Ectodermal cell (in vitro differentiated cells): ENCODE data around the gene RBM38.

Experiments
- H3K27ac ChIP-seq: 2 replicates; pipeline ENCODE4 v1.7.0; 2013; ENCODE audit warnings: mild to moderate bottlenecking, low read depth, low read length; ENCODE audit not compliant: insufficient read depth, poor library complexity, severe bottlenecking
- H3K27me3 ChIP-seq: 2 replicates; pipeline ENCODE4 v1.7.0; 2013; ENCODE audit warnings: mild to moderate bottlenecking, low read length; ENCODE audit not compliant: insufficient read depth, control insufficient read depth, poor library complexity, severe bottlenecking
- H3K36me3 ChIP-seq: one replicate; pipeline ENCODE4 v1.7.0; 2013; ENCODE audit warnings: low read length; ENCODE audit not compliant: control insufficient read depth, insufficient read depth
- H3K4me1 ChIP-seq: one replicate; pipeline ENCODE4 v1.7.0; 2013; ENCODE audit warnings: low read length; ENCODE audit not compliant: control insufficient read depth, insufficient read depth
- H3K4me3 ChIP-seq: 2 replicates; pipeline ENCODE4 v1.7.0; 2013; ENCODE audit warnings: low read depth, low read length, control low read depth; ENCODE audit not compliant: insufficient read depth
- H3K9me3 ChIP-seq: 2 replicates; pipeline ENCODE4 v1.7.0; 2013; ENCODE audit warnings: mild to moderate bottlenecking, low read length, moderate library complexity; ENCODE audit not compliant: control insufficient read depth
- WGBS, 2 experiments: methylation state at CpG; one replicate each; pipeline ENCODE4 v1.1.7; 2013; ENCODE audit warnings: missing lambda C conversion rate in 2 of 2; 5-methylcytosine and 5-hydroxymethylcytosine counted together

RBM38 gene

GRCh38 chr20:57410398-57410920 lies 19.3 kb downstream of the RBM38 start:
- WGBS, 2 experiments, result 87 to 88% methylated on average over 15 of the region's 15 CpGs

GRCh38 chr20:57410924-57411323 lies 19.7 kb downstream of the RBM38 start:
- Histone ChIP-seq H3K4me3 (no peak overlapping the region), H3K36me3 (no peaks in the 10 kb centered on the region), H3K27ac (no peak overlapping the region), H3K27me3 (no peaks in the 10 kb centered on the region), H3K9me3 (no peaks in the 10 kb centered on the region), H3K4me1 (peaks cover 21% of the 10 kb centered on the region)
- WGBS, 2 experiments, result 91 to 97% methylated on average over 5 of the region's 5 CpGs

More at GRCh38 chr20:57410398-57410920, 19.3 kb downstream of the RBM38 start:
- no peak overlapping the region for H3K27ac ChIP-seq
- H3K4me3 ChIP-seq, result no peak overlapping the region
- no peaks in the 10 kb centered on the region for H3K36me3 ChIP-seq
- peaks cover 21% of the 10 kb centered on the region for H3K4me1 ChIP-seq
- H3K27me3 ChIP-seq, result no peaks in the 10 kb centered on the region
- H3K9me3 ChIP-seq, result no peaks in the 10 kb centered on the region

- Histone ChIP-seq H3K4me1 (peaks cover 21% of the 10 kb centered on the region), H3K27me3 (no peaks in the 10 kb centered on the region)
- 89 to 90% methylated on average over 31 of the region's 31 CpGs for WGBS, 2 experiments
Measured at GRCh38 chr20:57411406-57412283, 20.4 kb downstream of the RBM38 start.

GRCh38 chr20:57412347-57413029 lies 21.3 kb downstream of the RBM38 start:
- 88 to 91% methylated on average over 8 of the region's 8 CpGs for WGBS, 2 experiments

More at GRCh38 chr20:57411406-57412283, 20.4 kb downstream of the RBM38 start:
- Histone ChIP-seq H3K9me3 (no peaks in the 10 kb centered on the region), H3K4me3 (no peak overlapping the region), H3K36me3 (no peaks in the 10 kb centered on the region), H3K27ac (no peak overlapping the region)

GRCh38 chr20:57413986-57414385 lies 22.8 kb downstream of the RBM38 start:
- Histone ChIP-seq H3K27ac (no peak overlapping the region), H3K36me3 (no peaks in the 10 kb centered on the region), H3K4me1 (peaks cover 12% of the 10 kb centered on the region), H3K4me3 (no peak overlapping the region), H3K27me3 (no peaks in the 10 kb centered on the region), H3K9me3 (no peaks in the 10 kb centered on the region)
- WGBS, 2 experiments, result 95% methylated on average over 10 of the region's 10 CpGs

More at GRCh38 chr20:57412347-57413029, 21.3 kb downstream of the RBM38 start:
- Histone ChIP-seq H3K27ac (no peak overlapping the region), H3K36me3 (no peaks in the 10 kb centered on the region), H3K27me3 (no peaks in the 10 kb centered on the region), H3K4me1 (peaks cover 21% of the 10 kb centered on the region), H3K4me3 (no peak overlapping the region), H3K9me3 (no peaks in the 10 kb centered on the region)

GRCh38 chr20:57414867-57415592 lies 23.8 kb downstream of the RBM38 start:
- Histone ChIP-seq H3K36me3 (no peaks in the 10 kb centered on the region), H3K27ac (no peak overlapping the region), H3K4me3 (no peak overlapping the region), H3K9me3 (no peaks in the 10 kb centered on the region), H3K27me3 (no peaks in the 10 kb centered on the region), H3K4me1 (peaks cover 4% of the 10 kb centered on the region)
- WGBS, 2 experiments, result 91% methylated on average over 18 of the region's 19 CpGs

GRCh38 chr20:57415771-57416170 lies 24.6 kb downstream of the RBM38 start:
- H3K27ac ChIP-seq, result no peak overlapping the region
- WGBS, 2 experiments, result 88 to 92% methylated on average over 11 of the region's 11 CpGs

GRCh38 chr20:57416296-57417022 lies 25.3 kb downstream of the RBM38 start:
- Histone ChIP-seq H3K36me3 (no peaks in the 10 kb centered on the region), H3K9me3 (no peaks in the 10 kb centered on the region), H3K4me3 (no peak overlapping the region), H3K4me1 (no peaks in the 10 kb centered on the region), H3K27ac (no peak overlapping the region), H3K27me3 (no peaks in the 10 kb centered on the region)
- WGBS, 2 experiments, result 93% methylated on average over 15 of the region's 15 CpGs

More at GRCh38 chr20:57415771-57416170, 24.6 kb downstream of the RBM38 start:
- H3K4me3 ChIP-seq, result no peak overlapping the region
- no peaks in the 10 kb centered on the region for H3K4me1 ChIP-seq
- H3K27me3 ChIP-seq, result no peaks in the 10 kb centered on the region
- H3K36me3 ChIP-seq, result no peaks in the 10 kb centered on the region
- H3K9me3 ChIP-seq, result no peaks in the 10 kb centered on the region

GRCh38 chr20:57417051-57417689 lies 26.0 kb downstream of the RBM38 start:
- H3K27ac ChIP-seq, result no peak overlapping the region
- no peaks in the 10 kb centered on the region for H3K9me3 ChIP-seq
- WGBS, 2 experiments, result 79 to 83% methylated on average over 6 of the region's 6 CpGs
- H3K36me3 ChIP-seq, result no peaks in the 10 kb centered on the region
- H3K27me3 ChIP-seq, result no peaks in the 10 kb centered on the region
- no peaks in the 10 kb centered on the region for H3K4me1 ChIP-seq
- H3K4me3 ChIP-seq, result no peak overlapping the region
